A549 treated with AZD9567 at 1 μM for 4 hours (cell line): ENCODE data around the gene NXN. TPM values are rescaled to one million over a fixed set of nuclear protein-coding genes. Genes with fewer than 3 reads are reported as not detected.

ENCODE experiments used
- total RNA-seq: library from RNA; stranded (reverse); fragments of 200-300 nt; extraction: Qiagen RNA extraction; gene quantifications from 5 replicates; pipeline ENCODE4 v1.2.3, GENCODE V29; 2022; ENCODE audit not compliant: insufficient read depth

NXN gene
- 26.1 to 34.7 TPM (median 27.5 TPM) in 5 replicates for total RNA-seq

GRCh38 chr17:979539-980405 lies at the start of gene NXN:
NXN (minus strand) TSS chr17:979776.

GRCh38 chr17:996554-997344 lies 17.2 kb upstream of the NXN start, which contains the start of gene TIMM22:
TIMM22 (plus strand) TSS chr17:997129; CDS start chr17:997143, 14 bp downstream.

GRCh38 chr17:781805-782731 lies 197.5 kb downstream of the NXN start, which contains the start of the genes GLOD4 and MRM3:
GLOD4 (minus strand) TSS chr17:782280; CDS start chr17:782255, 25 bp downstream.
MRM3 (plus strand) TSS chr17:782353; CDS start chr17:782379, 26 bp downstream.

GRCh38 chr17:752002-752619 lies 227.5 kb downstream of the NXN start, which contains the start of gene GEMIN4:
GEMIN4 (minus strand) TSS chr17:752264; CDS start chr17:752142, 122 bp downstream.

Other genes starting within 250 kb of the NXN start
- 59.2 to 67.5 TPM (median 62.0 TPM) in 5 replicates for gene TLCD3A, start 247.2 kb downstream of the NXN start, total RNA-seq
- gene GEMIN4, start 227.5 kb downstream of the NXN start, total RNA-seq = 52.9 to 62.6 TPM (median 60.4 TPM) in 5 replicates
- gene GLOD4, start 197.5 kb downstream of the NXN start, total RNA-seq = 96.4 to 146 TPM (median 104 TPM) in 5 replicates
- gene MRM3, start 197.4 kb downstream of the NXN start, total RNA-seq = 39.0 to 47.1 TPM (median 44.9 TPM) in 5 replicates
- gene TIMM22, start 17.4 kb upstream of the NXN start, total RNA-seq = 29.3 to 30.6 TPM (median 30.2 TPM) in 5 replicates
- gene ABR, start 200.2 kb upstream of the NXN start, total RNA-seq = 97.6 to 120 TPM (median 113 TPM) in 5 replicates